GM23338 (cell line): ENCODE data around the gene TMEM163.

Experiments used
- POLR2AphosphoS5 ChIP-seq: IDR thresholded peaks from 2 replicates; pipeline ENCODE4 v1.6.1; 2016; ENCODE audit warnings: antibody characterized with exemption, low read depth
- TF ChIP-seq, protein P1 (sequence below), 2 experiments: fragments of 200-600 bp in 1 of 2; sonication (generic) in 1 of 2; conservative IDR thresholded peaks; 2 replicates each; pipeline versions ENCODE4 v1.5.1 to v1.6.1; 2016 to 2017; ENCODE audit warnings: antibody characterized with exemption in 2 of 2, low read depth in 2 of 2, mild to moderate bottlenecking in 2 of 2, moderate library complexity in 1 of 2

DNA sequence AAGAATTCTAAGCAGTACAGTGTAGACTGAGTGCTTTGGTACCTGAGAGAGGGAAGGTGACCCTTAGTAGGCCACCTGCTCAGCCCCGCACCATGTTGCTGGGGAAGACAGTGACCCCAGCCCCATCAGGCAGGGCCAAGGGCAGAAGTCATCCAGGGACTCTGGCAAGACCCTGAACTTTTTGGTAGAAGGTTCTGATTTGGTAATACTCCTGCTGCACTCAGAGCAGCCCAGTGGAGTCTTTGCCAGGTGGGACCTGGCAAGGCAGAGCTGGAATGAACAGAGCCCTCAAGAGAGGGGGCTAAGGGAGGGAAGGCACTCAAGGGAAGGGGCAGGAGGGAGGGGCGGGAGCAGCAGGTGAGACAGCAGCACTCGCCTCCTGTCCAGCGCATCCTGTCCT is 273.7 kb downstream of the TMEM163 start:
- TF ChIP-seq, protein P1, sequence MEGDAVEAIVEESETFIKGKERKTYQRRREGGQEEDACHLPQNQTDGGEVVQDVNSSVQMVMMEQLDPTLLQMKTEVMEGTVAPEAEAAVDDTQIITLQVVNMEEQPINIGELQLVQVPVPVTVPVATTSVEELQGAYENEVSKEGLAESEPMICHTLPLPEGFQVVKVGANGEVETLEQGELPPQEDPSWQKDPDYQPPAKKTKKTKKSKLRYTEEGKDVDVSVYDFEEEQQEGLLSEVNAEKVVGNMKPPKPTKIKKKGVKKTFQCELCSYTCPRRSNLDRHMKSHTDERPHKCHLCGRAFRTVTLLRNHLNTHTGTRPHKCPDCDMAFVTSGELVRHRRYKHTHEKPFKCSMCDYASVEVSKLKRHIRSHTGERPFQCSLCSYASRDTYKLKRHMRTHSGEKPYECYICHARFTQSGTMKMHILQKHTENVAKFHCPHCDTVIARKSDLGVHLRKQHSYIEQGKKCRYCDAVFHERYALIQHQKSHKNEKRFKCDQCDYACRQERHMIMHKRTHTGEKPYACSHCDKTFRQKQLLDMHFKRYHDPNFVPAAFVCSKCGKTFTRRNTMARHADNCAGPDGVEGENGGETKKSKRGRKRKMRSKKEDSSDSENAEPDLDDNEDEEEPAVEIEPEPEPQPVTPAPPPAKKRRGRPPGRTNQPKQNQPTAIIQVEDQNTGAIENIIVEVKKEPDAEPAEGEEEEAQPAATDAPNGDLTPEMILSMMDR (conservative IDR thresholded peaks at IDR 0.05; ENCODE audit: low read depth in 2 of 2), result no peak
- no peak for TF ChIP-seq POLR2AphosphoS5
